Osteoblast (primary cell): Measurements from ENCODE around the gene ZNF3. TPM values are rescaled to one million over a fixed set of nuclear protein-coding genes. Genes with fewer than 3 reads are reported as not detected.

Experiments
- DNase-seq: peaks from one replicate; pipeline ENCODE4 v3.0.0; 2011; ENCODE audit warnings: low spot score, mixed read lengths; ENCODE audit not compliant: insufficient read length; ENCODE audit errors: missing footprints
- H2AFZ ChIP-seq: 2 replicates; pipeline ENCODE4 v1.6.0; 2011; ENCODE audit warnings: mild to moderate bottlenecking, low read length
- H3K27ac ChIP-seq: 2 replicates; pipeline ENCODE4 v1.5.1; 2011; ENCODE audit warnings: mild to moderate bottlenecking, low read depth, low read length, moderate library complexity
- H3K27me3 ChIP-seq: 2 replicates; pipeline ENCODE4 v1.6.0; 2012; ENCODE audit warnings: mild to moderate bottlenecking, control low read depth, inconsistent platforms, low read length, moderate library complexity; ENCODE audit not compliant: insufficient read depth
- H3K36me3 ChIP-seq: 2 replicates; pipeline ENCODE4 v1.5.1; 2011; ENCODE audit warnings: mild to moderate bottlenecking, low read length, control low read depth, moderate library complexity; ENCODE audit not compliant: insufficient read depth
- H3K4me1 ChIP-seq: 2 replicates; pipeline ENCODE4 v1.5.1; 2011; ENCODE audit warnings: mild to moderate bottlenecking, low read length, control low read depth, moderate library complexity; ENCODE audit not compliant: insufficient read depth
- H3K4me2 ChIP-seq: 2 replicates; pipeline ENCODE4 v1.6.0; 2011; ENCODE audit warnings: mild to moderate bottlenecking, low read length; ENCODE audit not compliant: insufficient read depth
- H3K4me3 ChIP-seq: fragments of 200-600 bp; sonication (generic); 3 replicates; pipeline ENCODE4 v1.5.1; 2012; ENCODE audit warnings: mild to moderate bottlenecking, low read length, inconsistent platforms; ENCODE audit not compliant: insufficient read depth
- H3K79me2 ChIP-seq: 2 replicates; pipeline ENCODE4 v1.6.0; 2012; ENCODE audit warnings: mild to moderate bottlenecking, low read length, control low read depth, inconsistent platforms; ENCODE audit not compliant: insufficient read depth
- H3K9me3 ChIP-seq: 2 replicates; pipeline ENCODE4 v1.5.1; 2011; ENCODE audit warnings: low read depth, low read length, control low read depth
- H4K20me1 ChIP-seq: 2 replicates; pipeline ENCODE4 v1.6.0; 2012; ENCODE audit warnings: mild to moderate bottlenecking, low read length, control low read depth; ENCODE audit not compliant: insufficient read depth
- CTCF ChIP-seq: IDR thresholded peaks from 2 replicates; pipeline ENCODE4 v1.5.1; 2011; ENCODE audit warnings: mild to moderate bottlenecking, low read depth, low read length, moderate library complexity; ENCODE audit errors: extremely low read depth
- total RNA-seq: library from RNA; depleted of rRNA; stranded (reverse); fragments of >200 nt; gene quantifications from 2 replicates; pipeline ENCODE4 v1.2.3, GENCODE V29; 2012

The ZNF3 gene
- total RNA-seq, 1 donor, result 30.4 TPM

GRCh38 chr7:100107890-100108289 is 26.4 kb upstream of the ZNF3 start:
- H3K4me3 ChIP-seq, result no peak overlapping the region
- H3K9me3 ChIP-seq, result no peaks in the 10 kb centered on the region
- no peak overlapping the region for H3K27ac ChIP-seq
- H3K27me3 ChIP-seq, result no peaks in the 10 kb centered on the region
- H2AFZ ChIP-seq, result no peak overlapping the region
- H3K36me3 ChIP-seq, result peaks cover 60% of the 10 kb centered on the region
- no peaks in the 10 kb centered on the region for H3K79me2 ChIP-seq
- H4K20me1 ChIP-seq, result no peaks in the 10 kb centered on the region
- DNase-seq, result no peak
- peaks cover 7% of the 10 kb centered on the region for H3K4me1 ChIP-seq
- TF ChIP-seq CTCF, result no peak
- H3K4me2 ChIP-seq, result no peak overlapping the region

- Histone ChIP-seq H3K27me3 (no peaks in the 10 kb centered on the region), H3K79me2 (peaks cover 2% of the 10 kb centered on the region), H3K4me1 (peaks cover 13% of the 10 kb centered on the region), H3K36me3 (peaks cover 57% of the 10 kb centered on the region), H4K20me1 (no peaks in the 10 kb centered on the region), H3K4me2 (no peak overlapping the region), H3K4me3 (no peak overlapping the region), H2AFZ (no peak overlapping the region), H3K9me3 (no peaks in the 10 kb centered on the region), H3K27ac (no peak overlapping the region)
- TF ChIP-seq CTCF, result no peak
- DNase-seq, result no peak
Observed at GRCh38 chr7:100107125-100107737, 25.7 kb upstream of the ZNF3 start.

GRCh38 chr7:100106633-100107032 is 25.1 kb upstream of the ZNF3 start:
- Histone ChIP-seq H3K27ac (no peak overlapping the region), H3K4me2 (no peak overlapping the region), H3K4me3 (no peak overlapping the region), H2AFZ (no peak overlapping the region), H3K36me3 (peaks cover 56% of the 10 kb centered on the region), H3K79me2 (peaks cover 2% of the 10 kb centered on the region), H3K27me3 (no peaks in the 10 kb centered on the region), H3K9me3 (no peaks in the 10 kb centered on the region), H3K4me1 (peaks cover 13% of the 10 kb centered on the region), H4K20me1 (no peaks in the 10 kb centered on the region)
- DNase-seq, result no peak
- no peak for TF ChIP-seq CTCF

GRCh38 chr7:100105534-100105933 is 24.0 kb upstream of the ZNF3 start:
- Histone ChIP-seq H3K4me2 (no peak overlapping the region), H3K9me3 (no peaks in the 10 kb centered on the region), H3K27me3 (no peaks in the 10 kb centered on the region), H2AFZ (no peak overlapping the region), H3K4me1 (peaks cover 16% of the 10 kb centered on the region), H4K20me1 (no peaks in the 10 kb centered on the region), H3K4me3 (no peak overlapping the region), H3K27ac (no peak overlapping the region), H3K36me3 (peaks cover 48% of the 10 kb centered on the region), H3K79me2 (peaks cover 7% of the 10 kb centered on the region)
- TF ChIP-seq CTCF, result no peak
- no peak for DNase-seq
